GM10847 (cell line): ENCODE results near the gene MICOS13.

Experiments used
- POLR2A ChIP-seq: IDR thresholded peaks from 2 replicates; pipeline ENCODE4 v1.6.1; 2011; ENCODE audit not compliant: insufficient read length; ENCODE audit errors: extremely low read depth

The MICOS13 gene, protein sequence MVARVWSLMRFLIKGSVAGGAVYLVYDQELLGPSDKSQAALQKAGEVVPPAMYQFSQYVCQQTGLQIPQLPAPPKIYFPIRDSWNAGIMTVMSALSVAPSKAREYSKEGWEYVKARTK

DNA sequence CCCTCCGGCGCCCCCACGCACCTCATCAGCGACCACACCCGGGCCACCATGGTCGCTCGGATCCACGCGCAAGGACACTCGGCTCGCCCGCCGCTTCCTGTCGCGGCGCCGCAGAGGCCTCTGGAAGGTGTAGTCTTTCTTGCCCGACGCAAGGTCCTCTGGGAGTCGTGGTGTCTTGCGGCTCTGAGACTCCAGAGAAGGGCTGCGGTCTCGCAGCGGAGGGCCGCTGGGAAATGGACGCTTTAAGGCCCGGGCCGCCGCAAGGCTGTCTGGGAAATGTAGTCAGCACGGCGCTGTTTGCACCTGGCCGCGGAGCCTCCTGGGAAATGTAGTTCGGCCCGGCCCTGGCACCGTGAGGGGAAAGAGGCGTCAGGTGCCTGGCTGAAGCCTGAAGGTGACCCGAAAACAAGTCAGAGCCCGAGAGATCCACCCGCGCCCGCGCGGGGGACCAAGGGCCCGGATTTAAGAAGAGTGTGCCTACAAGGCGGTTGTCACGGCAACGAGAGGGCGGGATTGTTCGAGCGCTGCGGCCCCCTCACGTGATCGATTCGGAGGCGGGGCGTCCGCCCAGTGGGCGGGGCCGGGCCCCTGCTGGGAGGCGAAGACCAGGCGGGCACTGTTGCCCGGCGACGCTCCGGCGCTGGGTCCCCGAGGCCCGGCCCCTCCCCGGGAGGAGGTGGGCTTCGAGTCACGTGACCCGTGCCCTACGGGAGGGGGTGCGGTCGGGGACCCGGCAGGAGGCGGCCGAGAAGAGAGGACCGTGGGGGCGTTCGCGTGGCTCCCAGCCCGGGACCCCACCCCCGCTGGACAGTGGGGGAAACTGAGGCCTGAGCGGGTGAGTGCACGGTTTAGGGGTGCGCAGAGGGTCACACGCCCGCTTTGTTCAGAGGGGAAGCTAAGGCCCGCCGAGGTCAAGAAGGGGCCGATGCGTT lies at the start of gene MICOS13, which contains the start of gene HSD11B1L:
MICOS13 (minus strand) TSS at position 80 of the 932 bp plus-strand sequence; CDS start at position 50, 30 bp downstream.
HSD11B1L (plus strand) TSS at position 591 of the 932 bp plus-strand sequence. CDS start 3,806 bp downstream, outside the sequence.
- peak; percentile 78 for TF ChIP-seq POLR2A

DNA sequence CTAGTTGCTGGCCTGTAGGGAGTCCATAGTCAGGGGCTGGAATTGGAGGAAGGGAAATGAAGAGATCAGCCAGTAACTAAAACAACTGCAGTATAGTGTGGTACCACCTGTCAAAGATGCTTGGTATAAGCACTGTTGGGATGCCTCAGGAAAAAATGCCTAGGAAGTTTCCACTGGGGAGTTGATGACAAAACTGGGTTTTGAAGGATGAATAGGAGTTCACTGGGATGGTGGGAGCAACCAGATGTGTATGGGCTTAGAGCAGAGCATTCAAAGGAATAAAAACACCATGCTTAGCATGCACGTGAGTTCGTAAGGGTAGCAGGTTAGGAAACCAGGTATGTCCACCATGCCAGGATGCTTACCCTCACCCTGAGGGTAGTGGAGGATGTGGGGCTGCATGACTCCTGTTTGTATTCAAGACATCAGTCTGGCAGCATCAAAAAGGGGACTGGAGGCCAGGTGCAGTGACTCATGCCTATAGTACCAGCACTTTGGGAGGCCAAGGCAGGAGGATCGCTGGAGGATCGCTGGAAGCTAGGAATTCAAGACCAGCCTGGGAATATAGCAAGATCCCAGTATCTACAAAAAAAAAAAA lies 47.2 kb upstream of the MICOS13 start:
- no peak for TF ChIP-seq POLR2A

DNA sequence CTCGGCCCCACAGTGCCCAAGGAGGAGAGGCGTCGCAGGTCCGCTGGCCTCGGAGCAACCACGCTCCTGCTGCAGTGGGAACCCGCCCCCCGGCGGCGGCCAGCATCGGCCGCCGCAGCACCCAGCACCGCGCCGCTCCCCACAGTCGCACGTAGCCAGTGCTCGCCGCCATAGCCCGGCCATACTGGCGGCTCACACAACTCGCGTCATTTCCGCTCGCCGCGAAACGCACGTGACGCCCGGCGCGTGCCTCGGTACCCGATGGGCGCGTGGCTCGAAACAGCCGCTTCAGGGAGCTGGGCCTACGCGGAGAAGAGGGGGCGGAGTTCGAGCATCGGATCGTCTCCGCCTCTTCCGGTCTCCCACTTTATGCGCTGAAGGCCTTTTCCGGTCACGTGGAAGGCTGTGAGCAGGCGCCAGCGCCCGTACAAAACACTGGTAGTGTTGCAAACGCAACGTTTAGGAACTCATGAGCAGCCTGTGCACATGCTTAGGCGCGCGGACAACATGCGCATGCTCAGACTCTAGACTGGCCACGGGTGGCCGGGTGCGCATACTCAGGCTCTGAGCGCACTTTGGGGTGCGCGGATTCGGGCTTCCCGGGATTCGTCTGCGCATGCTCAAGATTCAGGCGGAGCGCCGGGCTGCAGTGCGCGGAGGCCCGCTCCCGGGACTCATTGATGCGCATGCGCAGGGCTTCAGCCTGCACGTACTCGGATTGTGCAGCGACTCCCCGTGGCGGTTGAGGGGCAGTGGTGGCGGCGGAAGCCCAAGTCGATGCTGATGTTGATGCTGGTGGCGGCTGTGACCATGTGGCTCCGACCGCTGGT lies 39.9 kb upstream of the MICOS13 start, which contains the start of the genes CATSPERD and LONP1:
CATSPERD (plus strand) TSS at position 677 of the 830 bp plus-strand sequence; CDS start at position 778, 101 bp downstream.
LONP1 (minus strand) TSS at position 186 of the 830 bp plus-strand sequence; CDS start at position 172, 14 bp downstream.
- peak; percentile 78 for TF ChIP-seq POLR2A

DNA sequence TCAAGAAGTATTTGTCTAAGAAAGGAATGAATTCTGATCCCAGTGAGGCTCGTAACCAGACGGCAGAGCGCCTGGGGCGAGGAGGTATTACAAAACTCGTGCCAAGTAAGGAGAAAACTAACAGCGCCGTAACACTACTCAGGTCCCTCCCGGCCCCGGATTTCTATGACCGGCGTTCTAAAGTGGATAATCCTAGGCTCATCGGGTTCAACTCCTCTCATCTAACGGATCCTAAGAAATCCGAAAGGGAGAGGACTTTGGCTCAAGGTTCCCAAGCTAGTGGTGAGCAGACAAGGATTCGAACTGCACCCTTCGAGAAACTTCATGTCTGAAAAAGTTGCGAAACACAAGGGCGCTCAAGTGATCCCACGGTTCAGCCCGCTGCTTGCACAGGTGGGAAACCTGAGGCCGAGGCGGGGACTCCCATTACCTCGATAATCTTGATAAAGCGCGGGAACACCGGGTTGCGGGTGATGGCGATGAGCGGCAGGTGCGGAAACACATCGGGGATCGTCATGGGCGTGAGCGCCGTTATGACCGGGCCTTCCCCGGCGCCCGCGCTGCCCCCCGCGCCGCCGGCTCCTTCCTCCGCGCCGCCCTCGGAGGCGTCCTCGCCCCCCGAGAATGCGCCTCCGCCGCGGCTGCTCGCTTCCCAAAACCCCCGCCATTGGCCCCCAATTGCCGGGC lies 39.1 kb upstream of the MICOS13 start:
- no peak for TF ChIP-seq POLR2A

DNA sequence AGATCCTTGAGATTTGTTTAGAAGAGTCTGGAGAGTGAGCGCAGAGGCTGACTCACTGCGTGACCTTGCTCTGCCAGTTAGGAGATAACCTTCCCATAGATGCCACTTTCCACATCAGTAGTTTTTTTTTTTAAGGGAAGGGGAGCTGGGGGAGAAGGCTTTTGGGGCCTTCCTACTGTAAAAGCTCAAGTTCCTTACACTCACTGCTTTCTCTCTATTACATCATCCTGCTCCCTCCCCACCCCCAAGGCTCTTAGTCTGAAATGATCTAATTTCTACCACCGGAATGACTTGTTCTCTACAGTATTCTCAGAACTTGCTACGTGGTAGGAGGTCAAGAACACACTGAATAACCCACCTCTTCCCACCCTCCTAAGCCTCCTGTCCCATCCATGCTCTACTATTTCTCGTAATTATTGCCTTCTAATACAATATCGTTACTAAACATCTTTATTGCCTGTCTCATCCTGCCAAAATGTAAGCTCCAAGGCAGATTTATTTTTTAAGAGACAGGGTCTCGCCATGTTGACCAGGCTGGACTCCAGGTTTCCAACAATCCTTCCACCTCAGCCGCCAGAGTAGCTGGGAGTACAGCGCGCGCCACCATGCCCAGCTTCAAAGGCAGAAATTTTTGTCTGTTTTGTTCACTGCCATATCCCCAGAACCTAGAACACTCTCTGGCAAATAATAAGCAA lies 38.4 kb upstream of the MICOS13 start:
- TF ChIP-seq POLR2A = no peak

DNA sequence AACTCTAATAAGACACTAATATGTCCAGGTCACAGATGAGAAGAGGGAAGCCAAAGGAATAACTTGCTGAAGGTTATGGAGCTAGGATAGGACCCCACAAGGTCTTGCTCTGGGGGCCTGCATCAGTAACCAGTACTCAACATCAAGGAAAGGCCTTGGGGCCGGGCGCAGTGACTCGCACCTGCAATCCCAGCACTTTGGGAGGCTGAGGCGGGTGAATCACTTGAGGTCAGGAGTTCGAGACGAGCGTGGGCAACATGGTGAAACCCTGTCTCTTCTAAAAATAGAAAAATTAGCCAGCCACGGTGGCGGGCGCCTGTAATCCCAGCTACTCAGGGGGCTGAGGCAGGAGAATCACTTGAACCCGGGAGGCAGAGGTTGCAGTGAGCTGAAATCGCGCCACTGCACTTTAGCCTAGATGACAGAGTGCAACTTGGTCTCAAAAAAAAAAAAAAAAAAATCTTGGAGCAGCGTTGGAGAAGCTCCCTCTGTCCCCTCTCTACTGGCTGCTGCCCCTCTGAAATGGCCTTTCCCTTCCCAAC lies 37.8 kb upstream of the MICOS13 start:
- no peak for TF ChIP-seq POLR2A

DNA sequence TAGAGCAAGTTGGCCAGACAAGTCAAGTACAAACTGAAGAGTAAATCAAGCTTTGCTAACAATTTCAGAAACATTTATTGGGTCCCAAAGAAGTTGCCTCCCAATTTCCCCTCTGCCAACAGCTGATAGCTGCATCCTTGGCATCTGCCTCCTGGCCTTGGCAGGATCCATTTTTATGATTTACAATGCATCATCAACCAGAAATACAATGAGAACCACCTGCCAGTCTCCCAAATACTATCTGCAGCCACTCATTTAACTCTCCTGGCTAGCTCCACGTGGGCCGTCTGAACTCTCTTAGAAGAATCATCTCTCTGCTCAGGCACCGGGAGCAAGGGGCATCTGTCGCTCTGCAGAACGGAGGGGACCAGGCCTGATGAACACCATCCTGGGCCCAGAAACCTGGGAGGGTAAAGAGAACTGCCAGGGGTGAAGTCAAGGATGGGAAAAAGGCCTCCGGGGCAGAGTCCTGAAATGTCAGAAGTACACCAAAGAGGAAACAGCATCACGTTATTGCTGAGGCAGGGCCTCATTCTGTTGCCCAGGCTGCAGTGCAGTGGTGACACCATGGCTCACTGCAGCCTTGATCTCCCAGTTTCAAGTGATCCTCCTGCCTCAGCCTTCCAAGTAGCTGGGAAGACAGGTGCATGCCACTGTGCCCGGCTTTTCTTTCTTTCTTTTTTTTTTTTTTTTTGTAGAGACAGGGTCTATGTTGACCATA lies 37.1 kb upstream of the MICOS13 start:
- no peak for TF ChIP-seq POLR2A

DNA sequence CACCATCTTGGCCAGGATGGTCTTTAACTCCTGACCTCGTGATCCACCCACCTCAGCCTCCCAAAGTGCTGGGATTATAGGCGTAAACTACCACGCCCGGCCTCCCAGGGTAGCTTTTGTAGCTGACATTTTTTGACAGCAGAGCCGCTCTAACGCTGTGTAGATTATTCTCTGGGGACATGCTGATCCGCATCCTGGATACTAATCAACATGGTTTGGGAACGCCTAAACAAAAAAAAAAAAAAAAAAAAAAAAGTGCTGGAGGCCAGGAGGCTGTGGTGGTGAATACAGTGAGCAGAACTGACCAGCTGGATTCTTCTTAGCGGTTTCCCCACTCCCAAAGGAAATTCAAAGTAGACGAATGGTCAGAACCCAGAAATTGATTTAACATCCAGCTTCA lies 34.5 kb upstream of the MICOS13 start:
- TF ChIP-seq POLR2A = no peak

DNA sequence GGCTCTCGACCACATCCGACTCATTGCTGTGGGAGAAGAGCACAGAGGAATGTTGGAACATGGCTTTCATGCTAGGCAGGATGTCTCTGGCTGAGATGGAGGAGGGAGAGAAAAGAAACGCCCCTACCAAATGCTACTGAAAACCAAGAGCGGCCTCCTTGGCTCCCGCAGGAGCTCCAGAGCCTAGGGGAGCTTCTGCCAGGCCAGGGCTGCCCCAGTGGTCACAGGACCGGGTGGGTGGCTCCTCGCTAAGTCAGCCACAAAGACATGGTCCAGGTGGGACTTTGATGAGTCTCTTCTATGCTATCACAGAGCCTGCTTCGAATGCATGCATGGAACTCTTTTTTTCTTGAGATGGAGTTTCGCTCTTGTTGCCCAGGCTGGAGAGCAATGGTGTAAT lies 32.9 kb upstream of the MICOS13 start:
- TF ChIP-seq POLR2A = no peak

DNA sequence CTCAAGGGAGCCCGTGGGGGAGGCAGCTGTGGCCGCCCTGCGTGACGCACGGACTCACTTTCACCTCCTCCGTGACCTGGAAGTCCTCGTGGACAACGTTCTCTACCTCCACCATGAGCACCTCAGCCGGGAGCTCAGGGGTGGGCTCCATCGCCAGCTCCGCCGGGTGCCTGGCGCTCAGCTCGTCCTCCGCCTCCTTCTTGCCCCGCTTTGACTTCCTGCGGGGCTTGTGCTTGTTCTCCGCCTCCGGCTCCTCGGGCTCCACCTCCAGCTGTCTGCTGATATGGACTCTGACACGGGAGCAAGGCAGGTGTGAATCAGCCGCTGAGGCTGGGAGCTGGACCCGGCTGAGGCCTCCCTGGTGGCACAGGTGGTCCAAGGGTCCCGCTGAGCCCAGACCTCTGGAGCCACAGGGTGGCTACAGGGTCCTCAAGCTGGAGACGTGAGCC lies 31.4 kb upstream of the MICOS13 start:
- TF ChIP-seq POLR2A = no peak

DNA sequence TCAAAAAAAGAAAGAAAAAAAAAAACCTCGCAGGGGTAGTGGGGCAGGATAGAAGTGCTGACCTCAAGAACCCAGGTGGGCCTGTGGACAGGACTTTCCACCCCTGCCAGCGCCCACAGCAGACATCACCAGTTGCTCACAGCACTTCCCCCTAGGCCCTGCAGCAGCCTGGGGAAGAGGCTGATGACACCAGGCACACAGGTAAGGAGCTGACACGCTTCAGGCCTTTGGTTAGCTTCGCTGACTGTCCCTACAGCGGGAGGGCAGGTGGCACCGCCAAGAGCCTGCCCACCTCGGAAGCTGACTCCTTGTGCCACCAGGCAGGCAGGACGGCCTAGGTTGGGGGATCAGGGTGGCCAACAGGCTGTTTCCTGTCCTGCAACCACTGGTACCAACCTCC lies 30.7 kb upstream of the MICOS13 start:
- TF ChIP-seq POLR2A = no peak
